GM19328 (cell line): ENCODE measurements around the gene TMCC3.
"Not testable (repeated sequence)": the region's sequence is repeated elsewhere in the genome, so short reads cannot be mapped to it uniquely, and the experiment has no call there.

Experiments
- ATAC-seq: cut with Tn5 transposase; IDR thresholded peaks from one replicate; pipeline ENCODE4 v1.9.1; 2021; ENCODE audit warnings: mild to moderate bottlenecking, moderate library complexity; ENCODE audit not compliant: unreplicated experiment

TMCC3 gene

DNA sequence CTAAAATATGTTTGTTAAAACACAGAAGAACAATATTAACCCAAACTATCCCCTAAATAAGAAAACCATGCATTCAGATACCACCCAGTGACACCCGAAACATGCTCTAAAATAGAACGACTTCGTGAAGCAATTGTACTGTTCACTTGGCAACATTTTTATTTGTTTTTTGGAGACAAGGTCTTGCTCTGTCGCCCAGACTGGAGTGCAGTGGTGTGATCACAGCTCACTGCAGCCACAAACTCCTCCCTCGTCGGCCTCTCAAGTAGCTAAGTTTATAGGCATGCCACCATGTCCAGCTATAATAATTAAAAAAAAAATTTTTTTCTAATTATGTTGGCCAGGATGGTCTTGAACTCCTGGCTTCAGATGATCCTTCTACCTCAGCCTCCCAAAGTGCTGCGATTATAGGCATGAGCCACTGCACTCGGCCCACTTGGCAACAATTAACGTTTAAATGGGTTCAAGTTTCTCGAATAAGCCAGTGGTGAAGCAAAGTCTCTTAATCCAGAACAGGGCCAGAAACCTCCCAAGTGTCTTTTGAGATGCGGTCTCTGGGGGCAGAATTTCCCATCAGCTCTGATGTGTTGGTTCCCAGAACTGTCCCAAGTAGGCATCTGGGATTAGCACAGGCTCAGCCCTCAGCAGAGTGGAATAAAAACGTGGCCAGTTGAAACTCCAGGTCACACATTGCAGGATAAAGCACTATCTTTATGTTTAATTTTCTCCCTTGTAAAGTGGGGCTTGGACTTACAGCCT lies 74.5 kb downstream of the TMCC3 start:
- ATAC-seq, result no peak

DNA sequence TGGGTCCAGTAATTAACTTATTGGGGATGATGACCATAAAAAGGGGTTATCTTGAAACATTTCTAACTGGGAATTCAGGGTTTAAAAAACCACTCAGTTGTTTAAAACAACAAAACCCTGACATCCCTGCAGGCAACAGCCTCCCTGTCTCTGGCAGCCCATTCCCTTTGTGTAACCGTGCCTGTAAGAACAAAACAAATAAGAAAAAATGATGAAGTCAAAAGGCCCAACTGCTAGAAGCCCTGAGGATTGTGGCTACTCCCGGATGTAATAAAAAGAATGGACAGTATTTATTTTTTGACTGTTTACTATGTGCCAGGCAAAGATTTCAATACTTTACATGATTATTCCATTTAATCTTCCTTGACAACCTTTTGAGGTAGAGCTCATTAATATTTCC lies 75.3 kb downstream of the TMCC3 start:
- ATAC-seq, result no peak

DNA sequence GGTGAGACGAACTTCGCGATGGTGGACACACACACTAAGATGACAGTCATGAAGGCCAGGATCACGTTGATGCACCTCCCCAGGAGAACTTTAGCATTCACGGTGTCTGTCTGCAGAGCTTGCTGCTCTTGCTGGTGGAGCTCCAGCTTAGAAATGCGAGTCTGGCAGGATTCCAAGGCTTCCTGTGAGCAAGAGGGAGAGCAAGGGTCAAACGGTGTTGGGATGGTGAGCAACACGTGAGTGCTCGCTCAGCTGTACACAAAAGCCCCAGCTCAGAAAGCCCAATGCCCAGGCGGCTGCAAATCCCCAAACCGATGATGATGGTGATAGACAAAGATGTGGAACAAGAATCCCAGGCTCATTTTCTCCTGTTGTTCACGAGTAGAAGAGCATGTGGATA lies 78.8 kb downstream of the TMCC3 start:
- ATAC-seq, result no peak

DNA sequence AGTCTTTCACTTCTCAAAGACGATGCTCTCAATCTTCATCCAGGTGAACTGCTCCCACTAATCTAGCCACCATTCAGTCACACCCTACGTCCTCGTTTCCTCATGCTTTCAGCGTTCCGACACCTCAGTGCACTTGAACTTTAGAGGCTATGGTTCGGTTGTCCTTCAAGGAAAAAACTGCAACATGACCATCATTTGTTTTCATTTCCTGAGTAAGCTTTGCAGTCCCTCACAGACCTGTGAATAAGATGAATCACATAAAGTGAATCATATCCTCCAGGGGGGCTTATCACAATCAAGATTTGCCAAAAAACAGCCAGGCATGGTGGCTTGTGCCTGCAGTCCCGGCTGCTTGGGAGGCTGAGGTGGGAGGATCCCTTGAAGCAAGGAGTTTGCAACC lies 80.2 kb downstream of the TMCC3 start:
- ATAC-seq, result no peak

DNA sequence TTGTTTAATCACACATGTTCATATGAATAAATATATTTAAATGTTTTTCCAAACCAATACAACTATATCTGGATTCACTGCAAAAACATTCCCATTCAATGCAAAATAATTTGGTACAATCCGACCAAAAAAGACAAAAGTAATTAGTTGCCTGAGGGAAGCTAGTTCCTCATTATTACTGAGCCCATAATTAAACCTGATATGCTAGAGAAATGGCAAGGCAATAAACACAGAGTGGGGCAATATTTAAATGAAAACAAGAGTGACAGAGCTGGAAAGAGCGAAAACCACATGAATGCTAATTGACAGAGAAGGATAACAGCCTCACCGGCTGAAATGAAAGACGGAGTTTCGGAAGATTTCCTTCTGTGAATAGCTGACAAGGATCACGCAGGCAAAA lies 82.6 kb downstream of the TMCC3 start:
- ATAC-seq, result no peak

DNA sequence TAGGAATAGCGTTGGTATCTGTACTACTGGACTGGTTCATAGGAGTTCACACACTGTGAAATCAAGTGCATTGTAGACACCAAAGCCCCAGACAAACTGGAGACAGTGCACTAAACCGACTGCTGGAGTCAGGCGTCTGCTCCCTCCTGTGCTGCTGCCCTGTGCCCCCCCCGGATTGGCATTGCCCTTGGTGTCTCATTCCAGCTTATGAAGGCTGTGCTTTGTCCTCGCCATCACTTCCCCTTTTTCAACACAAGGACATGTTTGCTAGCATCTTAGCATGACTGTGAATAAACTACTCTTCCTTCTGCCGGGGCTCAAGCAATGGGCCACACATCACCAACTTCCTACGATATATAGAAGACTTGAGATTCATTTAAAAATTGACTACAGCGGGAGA lies 84.0 kb downstream of the TMCC3 start:
- no peak for ATAC-seq

DNA sequence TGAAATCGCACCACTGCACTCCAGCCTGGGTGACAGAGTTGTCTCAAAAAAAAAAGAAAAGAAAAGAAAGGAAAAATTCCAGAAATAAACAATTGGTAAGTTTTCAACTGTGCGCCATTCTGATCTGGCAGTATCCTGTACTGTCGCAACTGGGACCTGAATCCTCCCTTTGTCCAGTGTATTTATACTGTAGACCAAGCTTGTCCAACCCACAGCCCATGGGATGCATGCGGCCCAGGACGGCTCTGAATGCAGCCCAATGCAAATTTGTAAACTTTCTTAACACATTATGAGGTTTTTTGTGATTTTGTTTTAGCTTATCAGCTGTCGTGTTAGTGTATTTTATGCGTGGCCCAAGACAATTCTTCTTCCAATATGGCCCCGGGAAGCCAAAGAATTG lies 84.7 kb downstream of the TMCC3 start:
- ATAC-seq, result no peak

DNA sequence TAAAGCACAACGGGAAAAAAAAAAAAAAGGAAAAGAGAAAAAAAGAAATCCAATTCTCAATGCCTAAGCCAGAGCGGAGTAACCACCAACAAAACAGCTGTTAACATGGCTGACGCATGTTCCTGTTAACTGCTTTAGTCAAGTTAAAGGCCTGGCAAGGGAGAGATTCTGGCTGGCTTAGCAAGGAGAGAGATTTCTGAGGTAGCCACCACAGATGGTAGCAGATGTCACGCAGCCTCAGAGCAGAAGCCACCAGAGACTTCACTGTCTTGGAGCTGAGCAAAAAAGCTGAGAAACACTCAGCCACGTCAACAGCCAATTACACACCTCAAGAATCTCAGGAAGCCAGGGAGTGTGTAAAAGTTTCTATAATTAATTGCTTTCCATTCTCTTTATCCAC lies 87.1 kb downstream of the TMCC3 start:
- ATAC-seq, result no peak

DNA sequence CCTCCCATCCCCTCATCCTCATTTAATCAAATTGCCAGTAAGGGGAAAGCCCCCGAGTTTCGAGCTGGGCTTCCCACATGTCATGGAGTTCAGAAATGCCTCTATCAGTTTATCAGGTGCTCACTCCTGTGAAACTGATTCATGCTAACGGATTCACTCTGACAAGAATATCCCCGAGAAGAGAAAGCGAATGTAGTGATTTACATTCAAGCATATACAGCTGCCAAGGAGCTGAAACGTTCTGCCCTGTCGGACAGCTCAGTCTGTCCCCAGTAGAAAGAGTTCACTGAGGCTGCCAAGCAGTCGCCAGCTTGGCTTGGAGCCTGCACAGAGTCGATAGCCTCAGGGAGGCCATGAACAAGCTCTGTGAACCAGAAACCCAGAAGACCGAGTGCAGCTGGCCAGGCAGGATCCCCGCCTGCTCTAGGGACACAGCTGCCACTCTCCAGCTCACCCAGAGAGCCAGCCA lies 88.4 kb downstream of the TMCC3 start:
- peak; percentile 74 for ATAC-seq

DNA sequence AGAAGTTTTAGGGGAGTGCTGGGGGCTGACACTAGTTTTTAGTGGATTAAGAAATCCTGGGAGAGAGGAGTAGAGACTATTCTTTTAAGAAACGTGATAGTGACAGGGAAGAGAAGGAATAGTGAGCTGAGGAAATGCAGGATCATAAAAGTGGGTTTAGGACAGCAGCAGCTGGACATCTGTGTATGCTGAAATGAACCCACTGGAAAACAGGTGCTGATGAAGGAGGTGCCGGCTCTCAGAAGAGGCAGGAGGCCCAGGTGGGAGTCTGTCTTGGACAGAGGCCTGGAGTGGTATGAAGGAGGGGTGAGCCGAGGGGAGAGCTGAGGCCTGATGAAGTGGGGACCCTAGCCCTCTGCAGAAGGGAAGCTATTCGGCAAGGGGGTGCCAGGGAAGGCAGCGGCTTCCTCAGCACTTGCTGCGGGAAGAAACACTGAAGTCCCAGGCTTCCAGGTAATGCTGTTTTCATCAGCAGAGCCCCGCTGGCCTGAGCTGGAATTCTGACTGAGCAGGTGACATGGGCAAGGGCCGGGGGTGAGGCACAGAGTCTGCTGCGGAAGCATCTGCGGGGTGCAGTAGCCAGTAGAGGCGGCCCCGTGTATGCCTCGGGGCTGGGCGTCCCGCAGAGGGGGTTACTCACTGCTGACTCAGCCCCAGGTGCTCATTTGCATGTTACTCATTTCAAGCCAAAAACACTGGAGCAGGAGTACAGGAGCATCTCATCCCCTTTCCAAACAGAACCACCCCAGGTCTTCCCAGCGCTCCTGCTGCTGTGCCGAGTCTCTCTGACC lies 89.7 kb downstream of the TMCC3 start:
- peak; percentile 61 for ATAC-seq

DNA sequence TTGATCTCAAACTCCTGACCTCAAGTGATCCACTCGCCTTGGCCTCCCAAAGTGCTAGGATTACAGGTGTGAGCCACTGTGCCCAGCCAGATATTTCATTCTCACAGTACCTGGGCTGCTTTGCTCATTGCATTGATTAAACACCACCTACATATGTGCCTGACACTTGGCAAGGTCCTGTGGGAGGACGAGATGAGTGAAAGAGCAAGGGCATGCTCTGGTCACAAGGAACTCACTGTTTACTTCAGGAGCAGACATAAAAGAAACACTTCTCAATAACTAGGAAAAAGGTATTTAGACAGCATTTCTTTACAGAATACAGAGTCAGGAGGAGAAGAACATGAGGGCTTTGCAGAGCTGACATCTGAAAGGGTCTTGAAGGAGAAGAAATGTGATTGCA lies 91.7 kb downstream of the TMCC3 start:
- no peak for ATAC-seq

DNA sequence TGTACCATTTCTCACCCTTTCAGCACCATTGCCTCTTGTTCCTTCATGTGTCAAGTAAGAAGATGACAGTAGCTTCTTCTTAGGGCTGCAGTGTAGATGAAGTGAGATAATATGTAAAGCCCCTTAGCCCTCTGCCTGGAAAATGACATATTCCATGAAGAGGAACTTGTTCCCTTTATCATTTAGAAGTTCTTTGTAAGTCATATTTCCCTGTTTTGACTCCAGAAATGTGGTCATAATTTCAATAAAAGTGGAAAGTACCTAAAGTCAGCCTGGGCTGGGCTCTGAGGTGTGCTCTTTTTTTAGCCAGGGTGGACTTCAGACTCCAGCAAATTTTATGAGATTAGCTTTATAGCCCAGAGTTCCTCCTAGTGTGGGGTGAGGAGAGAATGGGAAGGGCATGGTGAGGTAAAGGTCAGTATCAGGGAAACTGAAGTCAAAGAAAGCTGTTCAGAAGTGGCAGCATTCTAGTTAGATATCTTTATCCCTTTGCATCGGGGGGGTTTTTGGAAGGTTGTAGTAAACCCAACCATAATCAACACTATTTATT lies 92.5 kb downstream of the TMCC3 start:
- ATAC-seq, result no peak

DNA sequence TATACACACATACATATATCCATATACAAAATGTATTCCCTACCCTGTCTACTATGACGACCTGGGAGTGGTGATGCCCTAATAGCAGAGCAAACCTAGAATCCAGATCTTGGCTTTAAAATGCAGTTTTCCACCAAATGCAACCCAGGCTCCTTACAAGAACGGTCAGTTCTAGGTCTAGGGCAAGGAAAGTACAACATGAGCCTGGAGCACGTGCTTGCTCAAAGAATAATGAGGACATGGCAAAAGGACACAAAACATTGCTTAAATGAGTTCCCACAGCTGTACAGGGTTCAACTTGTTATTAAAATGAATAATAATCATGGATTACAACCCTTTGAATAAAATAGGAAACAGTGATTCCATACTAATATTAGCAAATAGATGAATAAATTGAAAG lies 94.7 kb downstream of the TMCC3 start:
- no peak for ATAC-seq

DNA sequence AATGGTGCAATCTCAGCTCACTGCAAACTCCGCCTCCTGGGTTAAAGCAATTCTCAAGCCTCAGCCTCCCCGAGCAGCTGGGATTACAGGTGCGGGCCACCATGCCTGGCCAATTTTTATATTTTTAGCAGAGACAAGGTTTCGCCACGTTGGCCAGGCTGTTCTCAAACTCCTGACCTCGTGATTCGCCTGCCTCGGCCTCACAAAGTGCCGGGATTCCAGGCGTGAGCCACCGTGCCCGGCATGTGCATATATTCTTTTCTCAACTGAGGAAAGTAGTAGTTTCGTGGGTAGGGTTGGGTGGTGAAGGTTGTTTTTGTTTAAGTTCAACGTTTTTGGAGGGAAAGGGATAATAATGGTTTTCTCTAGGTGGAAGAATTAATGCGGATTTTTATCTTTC lies 96.5 kb downstream of the TMCC3 start:
- ATAC-seq, result no peak

DNA sequence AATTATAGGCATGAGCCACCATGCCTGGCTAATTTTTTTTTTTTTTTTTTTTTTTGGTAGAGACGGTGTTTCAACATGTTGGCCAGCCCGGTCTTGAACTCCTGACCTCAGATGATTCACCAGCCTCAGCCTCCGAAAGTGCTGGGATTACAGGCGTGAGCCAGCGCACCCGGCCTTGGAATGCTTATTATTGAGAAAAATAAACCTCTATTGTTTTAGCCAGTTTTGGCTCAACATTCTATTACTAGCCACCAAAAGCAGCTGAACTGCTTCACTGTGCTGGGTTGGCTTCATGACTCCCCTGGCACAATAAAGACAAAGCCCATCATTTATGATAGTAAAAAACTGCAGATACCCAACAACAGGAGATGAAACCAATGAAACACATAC lies 97.2 kb downstream of the TMCC3 start:
- no peak for ATAC-seq

DNA sequence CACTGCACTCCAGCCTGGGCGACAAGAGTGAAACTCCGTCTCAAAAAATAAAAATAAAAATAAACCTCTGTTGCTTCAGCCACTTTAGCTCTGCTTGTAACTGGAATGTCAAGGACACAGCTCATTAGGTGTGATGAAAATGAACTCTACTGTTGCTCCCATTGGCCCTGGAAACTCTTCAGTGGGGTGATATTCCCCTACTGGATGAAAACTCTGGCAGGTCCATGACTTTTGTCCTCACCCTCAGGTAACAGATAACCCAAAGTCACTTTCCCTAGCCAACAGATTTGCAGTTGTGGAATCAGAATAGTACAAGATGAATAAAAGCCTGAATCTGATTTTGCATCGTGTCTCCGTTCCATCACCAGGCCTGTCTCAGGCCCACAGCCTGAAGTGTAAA lies 98.5 kb downstream of the TMCC3 start:
- ATAC-seq, result no peak

DNA sequence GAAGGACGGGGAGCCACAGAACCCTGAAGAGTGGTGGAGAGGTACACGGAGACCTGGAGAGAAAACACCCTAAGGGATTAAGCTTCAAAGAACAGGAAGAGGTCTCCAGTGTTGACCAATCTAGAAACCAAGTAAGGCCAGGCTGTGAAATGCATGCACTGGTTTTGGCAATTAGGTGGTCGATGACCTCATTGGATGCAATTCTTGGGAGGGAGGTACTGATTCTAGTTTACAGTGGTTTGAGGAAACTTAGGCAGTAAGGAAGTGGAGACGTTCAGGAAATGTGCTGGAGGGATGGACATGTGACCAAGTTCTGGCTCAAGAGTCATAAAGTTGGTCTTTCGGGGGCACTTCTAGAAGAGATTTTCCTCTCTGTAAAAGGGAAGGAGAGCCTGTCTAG lies 99.4 kb downstream of the TMCC3 start:
- ATAC-seq, result no peak

DNA sequence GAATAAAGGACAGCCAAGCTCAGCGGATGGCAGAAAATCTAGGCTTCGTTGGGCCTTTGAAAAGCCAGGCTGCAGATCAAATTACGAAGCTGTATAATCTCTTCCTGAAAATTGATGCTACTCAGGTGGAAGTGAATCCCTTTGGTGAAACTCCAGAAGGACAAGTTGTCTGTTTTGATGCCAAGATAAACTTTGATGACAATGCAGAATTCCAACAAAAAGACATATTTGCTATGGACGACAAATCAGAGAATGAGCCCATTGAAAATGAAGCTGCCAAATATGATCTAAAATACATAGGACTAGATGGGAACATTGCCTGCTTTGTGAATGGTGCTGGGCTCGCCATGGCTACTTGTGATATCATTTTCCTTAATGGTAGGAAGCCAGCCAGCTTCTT lies 101.5 kb downstream of the TMCC3 start:
- ATAC-seq, result not testable (repeated sequence)

DNA sequence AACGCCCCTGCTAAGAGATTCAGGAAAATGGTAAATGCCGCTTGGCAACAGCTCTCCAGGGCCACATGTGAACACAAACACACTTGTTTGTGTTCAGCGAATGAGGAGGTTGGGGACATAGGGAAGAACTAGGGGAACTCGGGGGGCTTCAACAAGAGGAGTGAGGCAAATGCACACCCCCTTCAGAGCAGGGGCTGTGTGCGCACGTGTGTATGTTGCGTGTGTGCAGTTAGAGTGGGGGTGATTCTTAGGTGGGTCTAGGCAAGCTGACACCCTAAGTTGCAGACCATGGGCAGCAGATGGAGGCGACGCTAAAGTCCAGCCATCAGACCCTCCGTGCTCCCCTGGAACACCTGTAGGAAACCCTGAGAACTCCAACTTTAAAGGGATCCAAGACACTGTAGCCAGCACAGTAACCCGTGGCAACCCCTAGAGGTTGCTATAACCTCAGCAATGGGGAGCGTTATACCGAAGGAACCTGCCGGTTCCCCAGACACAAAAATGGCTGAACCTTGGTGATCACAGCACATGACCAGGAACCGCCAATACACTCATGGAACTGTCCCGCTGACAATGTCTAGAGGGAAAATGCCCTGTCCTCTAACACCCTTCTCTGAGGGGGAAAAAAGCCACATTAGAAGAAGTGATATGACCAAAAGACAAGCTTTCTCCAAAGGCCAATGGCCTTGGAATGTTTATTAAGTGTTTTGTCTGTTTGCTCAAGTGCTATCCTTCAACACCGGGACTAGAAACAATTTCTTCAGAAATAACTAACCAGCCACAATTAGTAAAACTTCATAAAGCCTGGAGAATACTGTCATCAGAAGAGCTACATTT lies 104.2 kb downstream of the TMCC3 start:
- ATAC-seq, result no peak

DNA sequence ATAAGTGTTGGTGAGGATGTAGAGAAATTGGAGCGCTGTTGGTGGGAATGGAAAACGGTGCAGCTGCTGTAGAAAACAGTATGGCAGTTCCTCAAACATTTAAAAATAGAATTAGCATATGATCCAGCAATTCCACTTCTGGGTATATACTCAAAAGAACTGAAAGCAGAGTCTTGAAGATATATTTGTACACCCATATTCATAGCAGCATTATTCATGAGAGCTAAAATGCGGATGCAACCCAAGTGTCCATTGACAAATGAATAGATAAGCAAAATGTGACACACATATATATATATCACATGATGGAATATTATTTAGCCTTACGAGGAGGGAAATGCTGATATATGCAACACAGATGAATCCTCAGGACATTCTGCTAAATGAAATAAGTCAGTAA lies 106.0 kb downstream of the TMCC3 start:
- no peak for ATAC-seq

DNA sequence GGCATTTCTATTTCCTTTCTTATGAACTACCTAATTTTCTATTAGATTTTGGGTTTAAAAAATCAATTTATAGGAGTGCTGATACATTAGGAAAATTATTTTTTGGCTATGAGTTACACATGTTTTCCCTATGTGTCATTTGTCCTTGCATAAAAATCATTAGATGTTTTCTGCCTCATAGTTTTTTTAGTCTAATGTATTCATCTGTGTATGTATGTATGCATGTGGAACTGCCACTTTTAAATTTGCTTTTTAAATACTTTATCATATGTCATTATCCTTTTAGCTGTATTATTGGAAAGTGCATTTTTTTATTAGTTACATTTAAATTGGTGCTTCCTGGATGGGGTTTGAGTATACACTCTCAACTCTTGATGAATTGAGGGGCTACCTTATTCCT lies 112.0 kb downstream of the TMCC3 start:
- ATAC-seq, result no peak
